KMS-11 (cell line): ENCODE data around the gene DDI1.

Source experiments
- H2AFZ ChIP-seq: fragments of 200-600 bp; sonication (generic); 2 replicates; pipeline ENCODE4 v1.6.1; 2016; ENCODE audit warnings: antibody characterized with exemption, mixed run types, low read depth
- H3K27ac ChIP-seq: fragments of 200-600 bp; sonication (generic); 2 replicates; pipeline ENCODE4 v1.6.1; 2016; ENCODE audit warnings: mild to moderate bottlenecking, mixed run types
- H3K27me3 ChIP-seq: fragments of 200-600 bp; sonication (generic); 2 replicates; pipeline ENCODE4 v1.6.1; 2017; ENCODE audit warnings: mild to moderate bottlenecking, low read depth, mixed run types, moderate library complexity; ENCODE audit not compliant: insufficient read depth
- H3K36me3 ChIP-seq: fragments of 200-600 bp; sonication (generic); 2 replicates; pipeline ENCODE4 v1.6.1; 2017; ENCODE audit warnings: mild to moderate bottlenecking, mixed run types; ENCODE audit not compliant: insufficient read depth
- H3K4me1 ChIP-seq: fragments of 200-600 bp; sonication (generic); 2 replicates; pipeline ENCODE4 v1.6.1; 2016; ENCODE audit warnings: mild to moderate bottlenecking, low read depth, mixed run types; ENCODE audit not compliant: poor library complexity, severe bottlenecking
- H3K4me2 ChIP-seq: fragments of 200-600 bp; sonication (generic); 2 replicates; pipeline ENCODE4 v1.7.0; 2016; ENCODE audit warnings: mild to moderate bottlenecking, mixed run types
- H3K4me3 ChIP-seq: fragments of 200-600 bp; sonication (generic); IDR thresholded peaks from 2 replicates; pipeline ENCODE4 v1.6.1; 2017; ENCODE audit warnings: low read depth, low read length, mixed read lengths; ENCODE audit not compliant: insufficient read depth
- H3K79me2 ChIP-seq: fragments of 200-600 bp; sonication (generic); 2 replicates; pipeline ENCODE4 v1.6.1; 2016; ENCODE audit warnings: low read depth, mixed run types; ENCODE audit not compliant: insufficient read depth
- H3K9ac ChIP-seq: fragments of 200-600 bp; sonication (generic); 2 replicates; pipeline ENCODE4 v1.6.1; 2016; ENCODE audit warnings: mild to moderate bottlenecking, mixed run types
- H4K20me1 ChIP-seq: fragments of 200-600 bp; sonication (generic); 2 replicates; pipeline ENCODE4 v1.6.1; 2016; ENCODE audit warnings: mild to moderate bottlenecking, mixed run types; ENCODE audit not compliant: insufficient read depth
- CTCF ChIP-seq: fragments of 200-600 bp; sonication (generic); conservative IDR thresholded peaks from 2 replicates; pipeline ENCODE4 v1.6.1; 2017; ENCODE audit warnings: low read depth, mild to moderate bottlenecking, antibody characterized with exemption, low read length, moderate library complexity, mixed read lengths

Gene DDI1

GRCh38 chr11:104058680-104059079 lies 22.2 kb downstream of the DDI1 start:
- Histone ChIP-seq H3K36me3 (no peaks in the 10 kb centered on the region), H3K27ac (no peak overlapping the region), H3K4me3 (no peak overlapping the region), H3K4me2 (no peak overlapping the region), H3K27me3 (no peaks in the 10 kb centered on the region), H2AFZ (no peak overlapping the region), H3K9ac (no peak overlapping the region), H3K79me2 (no peaks in the 10 kb centered on the region), H3K4me1 (no peaks in the 10 kb centered on the region), H4K20me1 (no peaks in the 10 kb centered on the region)
- no peak for TF ChIP-seq CTCF

DNA sequence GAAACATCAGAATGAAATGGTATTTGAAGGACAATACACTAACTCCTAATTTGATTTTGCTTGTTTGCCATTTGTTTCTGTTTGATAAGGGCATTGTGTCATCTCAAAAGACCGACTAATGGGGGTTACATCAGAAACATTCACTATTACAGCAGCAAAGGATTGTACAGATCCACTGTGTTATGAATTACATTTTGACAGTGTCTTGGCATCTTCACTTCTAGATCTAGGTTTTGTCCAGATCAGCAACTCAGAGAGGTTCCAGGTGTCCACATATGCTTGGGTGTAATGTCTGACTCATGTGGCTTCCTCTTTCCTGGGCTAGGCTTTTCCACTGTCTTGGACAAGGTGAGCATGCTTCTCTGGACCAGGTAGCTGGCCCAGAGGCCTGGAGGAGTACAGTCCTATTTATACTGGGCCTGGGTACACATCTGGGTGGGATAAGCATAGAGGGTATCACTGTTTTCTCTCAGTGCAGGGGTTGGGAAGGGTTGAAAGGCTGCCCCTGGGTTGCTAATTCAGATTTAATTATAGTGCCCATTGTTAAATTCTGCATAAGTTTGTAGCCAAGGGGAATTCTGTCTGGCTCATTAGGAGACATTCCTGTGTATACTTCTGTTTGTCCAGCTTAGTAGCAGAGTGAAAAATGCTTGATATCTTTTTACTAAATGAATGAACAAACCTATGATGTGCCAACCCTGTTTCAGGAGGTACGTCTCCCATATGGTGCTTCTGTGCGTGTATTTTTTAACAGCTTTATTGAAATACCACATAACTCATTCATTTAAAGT lies 23.8 kb downstream of the DDI1 start:
- Histone ChIP-seq H3K27ac (no peak overlapping the region), H3K27me3 (no peaks in the 10 kb centered on the region), H2AFZ (no peak overlapping the region), H3K9ac (no peak overlapping the region), H3K4me1 (no peaks in the 10 kb centered on the region), H4K20me1 (no peaks in the 10 kb centered on the region), H3K4me2 (no peak overlapping the region), H3K4me3 (no peak overlapping the region), H3K79me2 (no peaks in the 10 kb centered on the region), H3K36me3 (no peaks in the 10 kb centered on the region)
- no peak for TF ChIP-seq CTCF

GRCh38 chr11:104060820-104061219 lies 24.4 kb downstream of the DDI1 start:
- Histone ChIP-seq H3K79me2 (no peaks in the 10 kb centered on the region), H2AFZ (no peak overlapping the region), H3K4me1 (no peaks in the 10 kb centered on the region), H3K27ac (no peak overlapping the region), H3K27me3 (no peaks in the 10 kb centered on the region), H3K4me3 (no peak overlapping the region), H4K20me1 (no peaks in the 10 kb centered on the region), H3K4me2 (no peak overlapping the region), H3K36me3 (no peaks in the 10 kb centered on the region), H3K9ac (no peak overlapping the region)
- no peak for TF ChIP-seq CTCF

DNA sequence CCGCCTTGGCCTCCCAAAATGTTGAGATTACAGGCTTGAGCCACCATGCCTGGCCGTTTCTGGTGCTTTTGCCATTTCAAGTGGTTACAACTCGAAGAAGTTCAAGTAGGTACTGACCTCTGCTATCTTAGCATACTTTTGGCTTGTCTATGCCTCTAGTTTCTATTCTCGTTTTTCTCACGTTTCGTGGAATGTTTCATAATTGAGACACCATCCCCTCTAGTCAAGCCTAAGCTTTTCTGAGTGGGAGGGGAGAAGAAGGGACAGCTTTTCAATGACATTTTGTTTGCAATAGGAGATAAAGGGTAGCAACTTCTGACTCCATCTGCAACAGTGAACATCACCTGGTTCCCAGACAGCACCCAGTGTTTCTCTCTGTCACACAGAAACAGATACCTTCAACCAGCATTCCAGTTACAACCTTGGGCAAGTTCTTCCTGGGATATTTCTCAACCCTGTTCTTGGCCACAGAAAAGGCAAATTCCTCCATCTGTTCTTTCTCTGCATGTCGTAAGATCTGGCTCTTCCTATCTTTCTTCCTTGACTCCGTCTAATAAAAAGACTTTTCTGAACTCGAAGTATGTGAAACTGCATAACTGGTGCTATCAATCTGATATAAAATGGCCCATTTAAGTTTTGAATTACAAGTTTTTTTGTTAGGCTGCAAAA lies 25.5 kb downstream of the DDI1 start:
- no peaks in the 10 kb centered on the region for H3K79me2 ChIP-seq
- H4K20me1 ChIP-seq, result no peaks in the 10 kb centered on the region
- H3K27me3 ChIP-seq, result no peaks in the 10 kb centered on the region
- TF ChIP-seq CTCF, result no peak
- H3K4me2 ChIP-seq, result no peak overlapping the region
- H3K27ac ChIP-seq, result no peak overlapping the region
- H3K9ac ChIP-seq, result no peak overlapping the region
- no peak overlapping the region for H3K4me3 ChIP-seq
- H3K36me3 ChIP-seq, result no peaks in the 10 kb centered on the region
- no peak overlapping the region for H2AFZ ChIP-seq
- H3K4me1 ChIP-seq, result no peaks in the 10 kb centered on the region
